Measurements from ENCODE around the gene METTL6.
"Not testable (repeated sequence)": the region's sequence is repeated elsewhere in the genome, so short reads cannot be mapped to it uniquely, and the experiment has no call there.

METTL6 gene

GRCh38 chr3:15390460-15390859, 36.9 kb downstream of the METTL6 start:
- Histone ChIP-seq H2BK12ac (ENCODE audit: low read length) (no peak overlapping the region), H2BK120ac (ENCODE audit: insufficient read depth, low read length, poor library complexity) (no peak overlapping the region), H4K91ac (ENCODE audit: low read depth, low read length) (no peak overlapping the region), H3K14ac (ENCODE audit: low read length) (no peak overlapping the region), H2BK5ac (ENCODE audit: low read depth, low read length, poor library complexity) (no peak overlapping the region), H3K79me1 (ENCODE audit: low read length) (no peaks in the 10 kb centered on the region), H3K9ac (ENCODE audit: low read length) (no peak overlapping the region), H3K23ac (ENCODE audit: low read length) (no peak overlapping the region), H3K4me2 (ENCODE audit: low read length) (no peak overlapping the region), H3K27me3 (ENCODE audit: insufficient read depth, low read length) (no peaks in the 10 kb centered on the region), H3K4ac (ENCODE audit: low read depth, low read length) (no peak overlapping the region), H3K9me3 (ENCODE audit: insufficient read depth, low read depth, low read length) (peaks cover 2% of the 10 kb centered on the region), H2AK5ac (ENCODE audit: low read length) (no peak overlapping the region), H4K8ac (ENCODE audit: low read depth, low read length) (no peak overlapping the region), H3K27ac (ENCODE audit: low read depth, low read length) (no peak overlapping the region), H3K4me1 (ENCODE audit: control insufficient read depth in 1 of 2, insufficient read depth in 2 of 2, low read length in 2 of 2) (peaks cover 0 to 2% of the 10 kb centered on the region in 2 experiments), H4K12ac (ENCODE audit: low read depth, low read length) (no peak overlapping the region), H3K4me3 (ENCODE audit: low read depth, low read length) (no peak overlapping the region), H2AFZ (ENCODE audit: insufficient read depth, low read length, poor library complexity) (no peak overlapping the region), H3K79me2 (ENCODE audit: control insufficient read depth, insufficient read depth, low read length, poor library complexity) (no peaks in the 10 kb centered on the region), H3K18ac (ENCODE audit: low read length) (no peak overlapping the region), H3K36me3 (ENCODE audit: control insufficient read depth in 1 of 2, insufficient read depth in 2 of 2, low read length in 2 of 2) (no peaks in the 10 kb centered on the region)
- no peak for DNase-seq
- WGBS (ENCODE audit: extremely low coverage, insufficient coverage, insufficient read length): no CpG with 5 or more reads among the region's 6 CpGs

DNA sequence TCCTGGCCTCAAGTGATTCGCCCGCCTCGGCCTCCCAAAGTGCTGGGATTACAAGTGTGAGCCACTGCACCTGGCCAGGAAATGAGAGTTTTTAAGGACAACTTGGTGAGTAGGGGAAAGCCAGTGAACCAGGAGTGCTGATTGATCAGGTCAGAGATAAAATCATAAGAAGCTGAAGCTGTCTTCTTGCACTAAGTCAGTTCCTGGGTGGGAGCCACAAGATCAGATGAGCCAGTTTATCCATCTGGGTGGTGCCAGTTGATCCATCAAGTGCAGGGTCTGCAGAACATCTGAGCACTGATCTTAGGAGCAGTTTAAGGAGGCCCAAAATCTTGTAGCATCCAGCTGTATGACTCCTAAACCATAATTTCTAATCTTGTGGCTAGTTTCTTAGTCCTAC, 39.0 kb downstream of the METTL6 start:
- H3K4me1 ChIP-seq (ENCODE audit: control insufficient read depth in 1 of 2, insufficient read depth in 2 of 2, low read length in 2 of 2); H3K4ac ChIP-seq (ENCODE audit: low read depth, low read length); H4K91ac ChIP-seq (ENCODE audit: low read depth, low read length); H3K4me3 ChIP-seq (ENCODE audit: low read depth, low read length); H3K27ac ChIP-seq (ENCODE audit: low read depth, low read length); H4K12ac ChIP-seq (ENCODE audit: low read depth, low read length); H3K9me3 ChIP-seq (ENCODE audit: insufficient read depth, low read depth, low read length); H3K14ac ChIP-seq (ENCODE audit: low read length); H3K9ac ChIP-seq (ENCODE audit: low read length); DNase-seq; H2AFZ ChIP-seq (ENCODE audit: insufficient read depth, low read length, poor library complexity); H2AK5ac ChIP-seq (ENCODE audit: low read length); H3K4me2 ChIP-seq (ENCODE audit: low read length); H3K23ac ChIP-seq (ENCODE audit: low read length); H2BK120ac ChIP-seq (ENCODE audit: insufficient read depth, low read length, poor library complexity); H3K27me3 ChIP-seq (ENCODE audit: insufficient read depth, low read length); H3K79me2 ChIP-seq (ENCODE audit: control insufficient read depth, insufficient read depth, low read length, poor library complexity); H2BK5ac ChIP-seq (ENCODE audit: low read depth, low read length, poor library complexity); H3K36me3 ChIP-seq (ENCODE audit: control insufficient read depth in 1 of 2, insufficient read depth in 2 of 2, low read length in 2 of 2); H3K18ac ChIP-seq (ENCODE audit: low read length); H3K79me1 ChIP-seq (ENCODE audit: low read length): not testable (repeated sequence)
- H4K8ac ChIP-seq (ENCODE audit: low read depth, low read length): peak overlapping the region; percentile 19
- H2BK12ac ChIP-seq (ENCODE audit: low read length): peak overlapping the region; percentile 22
- no CpG with 5 or more reads among the region's 3 CpGs for WGBS (ENCODE audit: extremely low coverage, insufficient coverage, insufficient read length)

- H3K79me2 ChIP-seq (ENCODE audit: control insufficient read depth, insufficient read depth, low read length, poor library complexity): no peaks in the 10 kb centered on the region
- H4K91ac ChIP-seq (ENCODE audit: low read depth, low read length): no peak overlapping the region
- peaks cover 2% of the 10 kb centered on the region for H3K9me3 ChIP-seq (ENCODE audit: insufficient read depth, low read depth, low read length)
- no peak overlapping the region for H3K23ac ChIP-seq (ENCODE audit: low read length)
- H3K4me2 ChIP-seq (ENCODE audit: low read length): no peak overlapping the region
- no peak overlapping the region for H2BK5ac ChIP-seq (ENCODE audit: low read depth, low read length, poor library complexity)
- DNase-seq: no peak
- H2AK5ac ChIP-seq (ENCODE audit: low read length): no peak overlapping the region
- no peak overlapping the region for H3K18ac ChIP-seq (ENCODE audit: low read length)
- WGBS (ENCODE audit: extremely low coverage, insufficient coverage, insufficient read length): 100% methylated on average over 1 of the region's 3 CpGs
- H2BK120ac ChIP-seq (ENCODE audit: insufficient read depth, low read length, poor library complexity): no peak overlapping the region
- peak overlapping the region; percentile 51 for H3K14ac ChIP-seq (ENCODE audit: low read length)
- H3K27ac ChIP-seq (ENCODE audit: low read depth, low read length): no peak overlapping the region
- H3K27me3 ChIP-seq (ENCODE audit: insufficient read depth, low read length): no peaks in the 10 kb centered on the region
- H3K36me3 ChIP-seq (ENCODE audit: control insufficient read depth in 1 of 2, insufficient read depth in 2 of 2, low read length in 2 of 2): no peaks in the 10 kb centered on the region
- no peak overlapping the region for H4K8ac ChIP-seq (ENCODE audit: low read depth, low read length)
- no peak overlapping the region for H2BK12ac ChIP-seq (ENCODE audit: low read length)
- peaks cover 0 to 2% of the 10 kb centered on the region in 2 experiments for H3K4me1 ChIP-seq (ENCODE audit: control insufficient read depth in 1 of 2, insufficient read depth in 2 of 2, low read length in 2 of 2)
- H3K9ac ChIP-seq (ENCODE audit: low read length): no peak overlapping the region
- no peak overlapping the region for H3K4ac ChIP-seq (ENCODE audit: low read depth, low read length)
- no peaks in the 10 kb centered on the region for H3K79me1 ChIP-seq (ENCODE audit: low read length)
- H3K4me3 ChIP-seq (ENCODE audit: low read depth, low read length): no peak overlapping the region
- H2AFZ ChIP-seq (ENCODE audit: insufficient read depth, low read length, poor library complexity): no peak overlapping the region
- no peak overlapping the region for H4K12ac ChIP-seq (ENCODE audit: low read depth, low read length)
These were observed 39.6 kb downstream of the METTL6 start for GRCh38 chr3:15387735-15388134.

- Histone ChIP-seq H2BK12ac (ENCODE audit: low read length) (no peak overlapping the region), H3K23ac (ENCODE audit: low read length) (no peak overlapping the region), H2BK120ac (ENCODE audit: insufficient read depth, low read length, poor library complexity) (no peak overlapping the region), H3K79me1 (ENCODE audit: low read length) (no peaks in the 10 kb centered on the region), H4K8ac (ENCODE audit: low read depth, low read length) (no peak overlapping the region), H3K4me1 (ENCODE audit: control insufficient read depth in 1 of 2, insufficient read depth in 2 of 2, low read length in 2 of 2) (peaks cover 0 to 2% of the 10 kb centered on the region in 2 experiments), H3K9ac (ENCODE audit: low read length) (no peak overlapping the region), H3K4ac (ENCODE audit: low read depth, low read length) (no peak overlapping the region), H3K4me3 (ENCODE audit: low read depth, low read length) (no peak overlapping the region), H3K36me3 (ENCODE audit: control insufficient read depth in 1 of 2, insufficient read depth in 2 of 2, low read length in 2 of 2) (no peaks in the 10 kb centered on the region), H3K9me3 (ENCODE audit: insufficient read depth, low read depth, low read length) (peaks cover 2% of the 10 kb centered on the region), H2BK5ac (ENCODE audit: low read depth, low read length, poor library complexity) (no peak overlapping the region), H3K79me2 (ENCODE audit: control insufficient read depth, insufficient read depth, low read length, poor library complexity) (no peaks in the 10 kb centered on the region), H4K91ac (ENCODE audit: low read depth, low read length) (no peak overlapping the region), H3K27me3 (ENCODE audit: insufficient read depth, low read length) (no peaks in the 10 kb centered on the region), H4K12ac (ENCODE audit: low read depth, low read length) (no peak overlapping the region), H3K27ac (ENCODE audit: low read depth, low read length) (no peak overlapping the region), H3K14ac (ENCODE audit: low read length) (no peak overlapping the region), H2AFZ (ENCODE audit: insufficient read depth, low read length, poor library complexity) (no peak overlapping the region), H2AK5ac (ENCODE audit: low read length) (no peak overlapping the region), H3K4me2 (ENCODE audit: low read length) (no peak overlapping the region), H3K18ac (ENCODE audit: low read length) (no peak overlapping the region)
- peak in 1 of 2 donors; percentile 45 for DNase-seq
- WGBS (ENCODE audit: extremely low coverage, insufficient coverage, insufficient read length): no CpG with 5 or more reads among the region's 1 CpG
These were observed 40.2 kb downstream of the METTL6 start for GRCh38 chr3:15387171-15387581.

Data from trophoblast cell (in vitro differentiated cells and primary cell).